ENCODE data around the gene NUDT15. TPM values are rescaled to one million over a fixed set of nuclear protein-coding genes. Genes with fewer than 3 reads are reported as not detected.

Gene NUDT15
- total and polyA plus RNA-seq, 4 donors, result 8.6 to 15.4 (median 10.9) TPM

DNA sequence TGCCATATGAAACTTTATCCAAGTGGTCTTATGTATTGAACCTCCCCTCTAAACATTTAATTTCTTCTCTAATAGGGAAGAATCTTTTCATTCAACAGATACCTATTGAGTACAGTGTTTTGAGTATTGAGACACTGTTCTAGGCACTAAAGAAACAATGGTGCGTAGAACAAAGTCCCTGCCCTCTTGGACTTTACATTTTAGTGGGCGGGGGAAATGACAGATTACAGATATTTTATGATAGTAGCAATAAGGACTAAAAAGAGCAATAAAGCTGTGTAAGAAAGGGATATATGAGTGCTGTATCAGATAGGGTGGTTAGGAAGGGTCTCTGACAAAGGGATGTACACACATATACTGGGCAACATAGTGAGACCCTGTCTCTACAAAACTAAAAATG lies 5.4 kb downstream of the NUDT15 start:
- H3K9ac ChIP-seq (ENCODE audit: insufficient read depth in 1 of 2, low read length in 2 of 2), result no peak overlapping the region

DNA sequence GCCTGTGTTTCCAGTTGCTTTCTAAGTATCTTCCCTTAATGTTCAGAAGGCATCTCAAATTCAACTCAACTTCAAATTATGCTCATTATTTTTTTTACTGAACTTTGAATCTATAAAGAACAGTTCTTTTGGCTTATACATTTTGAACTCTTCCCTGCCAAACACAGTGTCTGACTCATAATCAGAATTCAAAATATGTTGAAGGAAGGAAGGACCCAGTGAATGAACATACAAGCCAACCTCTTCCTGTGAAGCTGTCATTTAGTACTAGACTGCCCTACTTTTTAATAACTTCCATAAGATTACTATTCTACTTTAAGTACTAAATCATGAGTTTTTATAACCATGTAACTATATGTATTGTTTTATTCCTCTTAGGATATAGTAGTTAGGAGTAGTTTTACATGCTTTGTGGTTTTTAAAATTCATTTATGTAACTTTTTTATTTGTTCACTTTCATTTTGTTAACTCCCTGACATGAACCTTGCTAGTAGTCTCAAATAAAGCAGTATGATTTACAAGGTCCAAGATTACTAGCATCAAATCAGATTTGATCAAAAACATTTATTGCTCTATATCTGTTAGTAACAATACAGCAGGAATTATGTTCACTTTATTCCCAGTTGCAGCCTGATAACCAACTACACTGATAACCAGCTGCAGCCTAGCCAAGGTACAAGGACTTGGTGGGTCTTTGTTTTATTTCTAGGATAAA lies 6.4 kb downstream of the NUDT15 start:
- TF ChIP-seq, protein P1, sequence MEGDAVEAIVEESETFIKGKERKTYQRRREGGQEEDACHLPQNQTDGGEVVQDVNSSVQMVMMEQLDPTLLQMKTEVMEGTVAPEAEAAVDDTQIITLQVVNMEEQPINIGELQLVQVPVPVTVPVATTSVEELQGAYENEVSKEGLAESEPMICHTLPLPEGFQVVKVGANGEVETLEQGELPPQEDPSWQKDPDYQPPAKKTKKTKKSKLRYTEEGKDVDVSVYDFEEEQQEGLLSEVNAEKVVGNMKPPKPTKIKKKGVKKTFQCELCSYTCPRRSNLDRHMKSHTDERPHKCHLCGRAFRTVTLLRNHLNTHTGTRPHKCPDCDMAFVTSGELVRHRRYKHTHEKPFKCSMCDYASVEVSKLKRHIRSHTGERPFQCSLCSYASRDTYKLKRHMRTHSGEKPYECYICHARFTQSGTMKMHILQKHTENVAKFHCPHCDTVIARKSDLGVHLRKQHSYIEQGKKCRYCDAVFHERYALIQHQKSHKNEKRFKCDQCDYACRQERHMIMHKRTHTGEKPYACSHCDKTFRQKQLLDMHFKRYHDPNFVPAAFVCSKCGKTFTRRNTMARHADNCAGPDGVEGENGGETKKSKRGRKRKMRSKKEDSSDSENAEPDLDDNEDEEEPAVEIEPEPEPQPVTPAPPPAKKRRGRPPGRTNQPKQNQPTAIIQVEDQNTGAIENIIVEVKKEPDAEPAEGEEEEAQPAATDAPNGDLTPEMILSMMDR (IDR thresholded peaks at IDR 0.05; ENCODE audit: control extremely low read depth, extremely low read depth), result no peak
- Histone ChIP-seq H3K4me3 (no peak overlapping the region), H3K9ac (ENCODE audit: insufficient read depth in 1 of 2, low read length in 2 of 2) (no peak overlapping the region), H3K36me3 (ENCODE audit: control insufficient read depth in 4 of 4, insufficient read depth in 4 of 4, low read length in 4 of 4) (peaks cover 7 to 24% (median 11%) of the 10 kb centered on the region in 4 donors), H3K4me1 (ENCODE audit: control insufficient read depth in 5 of 5, insufficient read depth in 5 of 5, low read length in 5 of 5) (peaks cover 0 to under 1% (median 0%) of the 10 kb centered on the region in 5 donors), H3K27ac (ENCODE audit: low read depth in 1 of 2, low read length in 1 of 2) (no peak overlapping the region), H3K9me3 (ENCODE audit: control insufficient read depth in 4 of 4, insufficient read depth in 3 of 4, low read length in 3 of 4) (no peaks in the 10 kb centered on the region), H3K27me3 (ENCODE audit: control insufficient read depth in 3 of 3, insufficient read depth in 3 of 3, low read length in 2 of 3) (no peaks in the 10 kb centered on the region)
- DNase-seq (no peak), ATAC-seq (ENCODE audit: insufficient read depth, low FRiP score) (no peak)

More for the DNA sequence above, 5.4 kb downstream of the NUDT15 start:
- Histone ChIP-seq H3K36me3 (ENCODE audit: control insufficient read depth in 4 of 4, insufficient read depth in 4 of 4, low read length in 4 of 4) (peaks cover 3 to 19% (median 8%) of the 10 kb centered on the region in 4 donors), H3K27ac (ENCODE audit: low read depth in 1 of 2, low read length in 1 of 2) (no peak overlapping the region), H3K4me3 (no peak overlapping the region), H3K27me3 (ENCODE audit: control insufficient read depth in 3 of 3, insufficient read depth in 3 of 3, low read length in 2 of 3) (no peaks in the 10 kb centered on the region), H3K4me1 (ENCODE audit: control insufficient read depth in 5 of 5, insufficient read depth in 5 of 5, low read length in 5 of 5) (peaks cover 0 to 5% (median 0%) of the 10 kb centered on the region in 5 donors), H3K9me3 (ENCODE audit: control insufficient read depth in 4 of 4, insufficient read depth in 3 of 4, low read length in 3 of 4) (no peaks in the 10 kb centered on the region)
- WGBS, 2 donors, result 97 to 99% methylated on average over 2 of the region's 2 CpGs
- DNase-seq, result no peak
- TF ChIP-seq, protein P1 (IDR thresholded peaks at IDR 0.05; ENCODE audit: control extremely low read depth, extremely low read depth), result no peak
- no peak for ATAC-seq (ENCODE audit: insufficient read depth, low FRiP score)

DNA sequence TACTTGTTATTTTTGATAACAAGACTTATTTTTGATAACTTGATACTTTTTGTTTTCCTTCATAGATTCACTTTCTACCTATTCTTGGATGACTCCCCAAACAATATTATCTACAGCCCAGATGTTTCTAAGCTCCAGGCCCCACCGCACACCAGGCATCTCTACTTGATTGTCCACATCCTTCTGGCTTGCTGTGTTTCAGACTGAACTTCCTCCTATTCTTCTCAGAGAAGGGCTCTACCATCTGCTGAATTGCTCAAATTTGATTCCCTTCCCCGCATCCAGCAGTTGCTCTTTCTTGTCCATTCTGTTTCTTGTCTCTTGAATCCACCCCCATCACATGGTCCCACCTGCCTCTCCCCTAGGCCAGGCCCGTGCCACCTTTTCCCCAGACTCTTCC lies 13.0 kb downstream of the NUDT15 start:
- TF ChIP-seq, protein P1 (IDR thresholded peaks at IDR 0.05; ENCODE audit: control extremely low read depth, extremely low read depth), result no peak
- H3K9ac ChIP-seq (ENCODE audit: insufficient read depth in 1 of 2, low read length in 2 of 2), result no peak overlapping the region
- H3K9me3 ChIP-seq (ENCODE audit: control insufficient read depth in 4 of 4, insufficient read depth in 3 of 4, low read length in 3 of 4), result no peaks in the 10 kb centered on the region
- ATAC-seq (ENCODE audit: insufficient read depth, low FRiP score) (no peak), DNase-seq (no peak)
- H3K27me3 ChIP-seq (ENCODE audit: control insufficient read depth in 3 of 3, insufficient read depth in 3 of 3, low read length in 2 of 3), result no peaks in the 10 kb centered on the region
- no peak overlapping the region for H3K4me3 ChIP-seq
- peaks cover 14 to 26% (median 17%) of the 10 kb centered on the region in 4 donors for H3K36me3 ChIP-seq (ENCODE audit: control insufficient read depth in 4 of 4, insufficient read depth in 4 of 4, low read length in 4 of 4)
- WGBS, 2 donors, result 80 to 83% methylated on average over 3 of the region's 3 CpGs
- no peak overlapping the region for H3K27ac ChIP-seq (ENCODE audit: low read depth in 1 of 2, low read length in 1 of 2)
- no peaks in the 10 kb centered on the region for H3K4me1 ChIP-seq (ENCODE audit: control insufficient read depth in 5 of 5, insufficient read depth in 5 of 5, low read length in 5 of 5)
